PFSK-1 (cell line): Measurements from ENCODE around the gene CAMK1D.

Experiments
- FOXP2 ChIP-seq: optimal IDR thresholded peaks from 2 replicates; pipeline ENCODE3; 2011; ENCODE audit warnings: borderline replicate concordance, control low read depth, inconsistent platforms; ENCODE audit not compliant: insufficient read depth; ENCODE audit errors: extremely low read length, extremely low read depth
- POLR2AphosphoS5 ChIP-seq: IDR thresholded peaks from 2 replicates; pipeline ENCODE4 v1.6.1; 2012; ENCODE audit warnings: low read depth, mild to moderate bottlenecking, control low read depth, low read length, moderate library complexity
- TAF1 ChIP-seq: IDR thresholded peaks from 2 replicates; pipeline ENCODE4 v1.6.1; 2012; ENCODE audit warnings: low read length, control low read depth, borderline replicate concordance; ENCODE audit not compliant: insufficient read depth

- TF ChIP-seq FOXP2 (no peak), POLR2AphosphoS5 (no peak), TAF1 (no peak)
Observed at GRCh38 chr10:12420530-12421120, 71.3 kb downstream of the CAMK1D start.
